Superior temporal gyrus (tissue), 1 donor: ENCODE measurements around the gene RNF141.

Source experiments
- DNase-seq: peaks from one replicate; pipeline ENCODE4 v3.0.0-alpha.2; 2016; ENCODE audit errors: extremely low spot score

Gene RNF141

DNA sequence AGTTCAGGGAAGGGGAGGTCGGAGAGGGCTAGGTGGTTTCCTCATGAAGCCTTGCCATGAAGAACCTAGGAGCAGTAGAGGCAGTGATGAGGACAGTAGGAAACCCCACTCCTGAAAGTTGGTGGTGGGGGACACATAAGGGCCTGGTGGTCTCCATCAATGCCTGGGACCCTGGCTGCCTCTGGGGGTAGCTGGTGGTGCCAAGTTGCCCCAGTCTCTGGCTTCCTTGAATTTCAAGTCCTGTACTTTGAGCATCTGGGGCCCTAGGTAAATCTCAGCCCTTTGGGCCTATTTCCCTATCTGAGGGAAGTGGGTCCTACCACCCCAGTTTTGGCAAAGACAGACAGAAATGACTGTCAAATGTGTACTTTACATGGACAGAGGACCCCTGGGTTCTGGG lies 57.8 kb downstream of the RNF141 start:
- no peak for DNase-seq

GRCh38 chr11:10481560-10482349 lies 59.2 kb downstream of the RNF141 start:
- DNase-seq: peak; percentile 43

GRCh38 chr11:10480760-10481159 lies 60.2 kb downstream of the RNF141 start:
- no peak for DNase-seq

DNA sequence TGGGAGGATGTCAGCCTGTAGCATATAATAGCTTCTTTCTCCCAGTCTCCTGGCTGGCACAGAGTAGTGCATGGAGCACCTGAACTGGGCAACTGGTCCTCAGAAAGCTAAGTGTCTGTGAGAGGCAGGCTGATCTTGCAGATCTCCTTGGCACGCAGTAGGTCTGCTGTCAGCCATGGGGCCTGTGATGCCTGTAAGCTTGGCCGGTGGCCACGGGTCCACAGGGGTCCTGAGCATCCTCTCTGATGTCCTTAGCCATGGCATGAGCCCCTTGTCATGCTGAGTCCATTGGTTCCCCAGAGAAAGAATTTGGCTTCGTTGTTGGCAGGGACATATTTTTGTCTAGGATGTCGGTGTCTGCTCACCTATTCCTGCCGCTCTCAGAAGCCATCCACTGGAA lies 61.0 kb downstream of the RNF141 start:
- DNase-seq: no peak

GRCh38 chr11:10478574-10479550 lies 62.1 kb downstream of the RNF141 start:
- peak; percentile 59 for DNase-seq

- DNase-seq: no peak
These were observed 62.9 kb downstream of the RNF141 start for GRCh38 chr11:10478066-10478465.

DNA sequence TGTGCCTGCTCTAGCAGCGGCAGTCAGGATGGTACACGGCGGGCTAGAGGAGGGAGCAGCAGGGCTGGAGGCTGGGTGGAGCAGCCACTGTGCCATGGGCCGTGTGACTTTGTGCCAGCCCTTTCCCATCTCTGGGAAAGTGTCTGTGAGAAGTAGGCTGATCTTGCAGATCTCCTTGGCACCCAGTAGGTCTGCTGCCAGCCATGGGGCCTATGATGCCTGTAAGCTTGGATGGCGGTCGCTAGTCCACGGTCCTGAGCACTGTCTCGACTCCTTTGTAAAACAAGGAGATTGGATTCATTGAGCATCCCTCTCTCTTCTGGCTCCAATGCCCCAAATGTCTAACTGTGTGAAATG lies 63.3 kb downstream of the RNF141 start:
- no peak for DNase-seq

- no peak for DNase-seq
These were observed 63.9 kb downstream of the RNF141 start for GRCh38 chr11:10476927-10477689.

- no peak for DNase-seq
These were observed 64.6 kb downstream of the RNF141 start for GRCh38 chr11:10476342-10476741.

- no peak for DNase-seq
These were observed 66.4 kb downstream of the RNF141 start for GRCh38 chr11:10474551-10474950.

DNA sequence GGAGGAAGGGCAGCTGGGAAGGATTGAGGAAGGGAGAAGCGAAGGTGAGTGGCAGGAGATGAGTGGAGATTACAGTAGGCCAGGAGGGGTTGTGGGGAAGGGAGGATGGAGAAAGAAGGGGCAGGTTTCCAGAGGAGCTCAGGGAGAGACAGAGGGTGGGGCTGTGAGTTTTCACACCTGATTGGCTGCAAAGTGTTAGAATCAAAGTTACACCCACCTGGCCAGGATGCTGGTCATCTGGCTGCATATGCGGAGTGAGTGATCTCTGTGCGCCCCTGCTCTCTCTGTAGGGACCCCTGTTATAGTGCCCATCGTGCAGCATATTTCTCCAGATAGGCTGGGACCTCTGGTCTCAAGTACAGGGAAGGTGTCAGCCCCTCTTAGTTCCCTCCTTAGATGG lies 67.6 kb downstream of the RNF141 start:
- no peak for DNase-seq

GRCh38 chr11:10462746-10463300 lies 78.2 kb downstream of the RNF141 start:
- no peak for DNase-seq
